Measurements from ENCODE around the gene ARFIP1.

ARFIP1 gene

GRCh38 chr4:152900395-152900794 is 120.6 kb downstream of the ARFIP1 start:
- no peak for DNase-seq

- DNase-seq: no peak
These were observed 121.5 kb downstream of the ARFIP1 start for GRCh38 chr4:152901205-152901604.

GRCh38 chr4:152903658-152904057 is 123.9 kb downstream of the ARFIP1 start:
- DNase-seq: no peak

GRCh38 chr4:152909901-152910300 is 130.1 kb downstream of the ARFIP1 start:
- no peak for DNase-seq

GRCh38 chr4:152910521-152910920 is 130.8 kb downstream of the ARFIP1 start:
- DNase-seq: no peak

- no peak for DNase-seq
These were observed 138.0 kb downstream of the ARFIP1 start for GRCh38 chr4:152917543-152918395.

- no peak for DNase-seq
These were observed 140.1 kb downstream of the ARFIP1 start for GRCh38 chr4:152919826-152920225.

GRCh38 chr4:152920768-152921167 is 141.0 kb downstream of the ARFIP1 start:
- DNase-seq: no peak

GRCh38 chr4:152921284-152921683 is 141.5 kb downstream of the ARFIP1 start:
- no peak for DNase-seq

GRCh38 chr4:152925851-152926250 is 146.1 kb downstream of the ARFIP1 start:
- DNase-seq: no peak

- DNase-seq: no peak
These were observed 147.2 kb downstream of the ARFIP1 start for GRCh38 chr4:152926959-152927358.

GRCh38 chr4:152927737-152928136 is 148.0 kb downstream of the ARFIP1 start:
- DNase-seq: no peak

GRCh38 chr4:152928286-152928685 is 148.5 kb downstream of the ARFIP1 start:
- DNase-seq: no peak

GRCh38 chr4:152929888-152930287 is 150.1 kb downstream of the ARFIP1 start:
- no peak for DNase-seq

GRCh38 chr4:152935143-152935542 is 155.4 kb downstream of the ARFIP1 start:
- DNase-seq: no peak

GRCh38 chr4:152935631-152936445 is 156.1 kb downstream of the ARFIP1 start, which contains the start of gene FHDC1:
FHDC1 (plus strand) TSS chr4:152936323; CDS start chr4:152943058, 6,735 bp downstream.
- DNase-seq: peak; percentile 54 to 63

GRCh38 chr4:152936446-152937335 is 156.9 kb downstream of the ARFIP1 start:
- peak in 1 of 2 experiments; percentile 30 for DNase-seq

- no peak for DNase-seq
These were observed 157.8 kb downstream of the ARFIP1 start for GRCh38 chr4:152937336-152938236.

GRCh38 chr4:152938237-152938947 is 158.6 kb downstream of the ARFIP1 start:
- DNase-seq: no peak

GRCh38 chr4:152939621-152940020 is 159.9 kb downstream of the ARFIP1 start:
- DNase-seq: no peak

GRCh38 chr4:152940461-152940860 is 160.7 kb downstream of the ARFIP1 start:
- DNase-seq: no peak

Measured in NCI-H2081 (cell line).